GM23338 (cell line): ENCODE measurements around the gene SULT2B1. TPM values are rescaled to one million over a fixed set of nuclear protein-coding genes. Genes with fewer than 3 reads are reported as not detected.

ENCODE experiments used
- ATAC-seq: fragments of 200-7000 bp; cut with Tn5 transposase; 3 replicates; pipeline ENCODE4 v1.9.1; 2020
- DNase-seq: peaks from one replicate; pipeline ENCODE4 v3.0.0-alpha.2; 2015; ENCODE audit warnings: low spot score
- H2AFZ ChIP-seq: fragments of 200-600 bp; sonication (generic); 2 replicates; pipeline ENCODE4 v1.8.0; 2016; ENCODE audit warnings: antibody characterized with exemption, mild to moderate bottlenecking, moderate library complexity
- H3F3A ChIP-seq: fragments of 200-600 bp; sonication (generic); replicated peaks from 2 replicates; pipeline ENCODE4 v1.8.0; 2017; ENCODE audit warnings: antibody characterized with exemption, mixed run types, low read depth
- H3K27ac ChIP-seq: fragments of 200-600 bp; sonication (generic); 2 replicates; pipeline ENCODE4 v1.6.1; 2016; ENCODE audit warnings: low read depth
- H3K27me3 ChIP-seq: fragments of 200-600 bp; sonication (generic); 2 replicates; pipeline ENCODE4 v1.8.0; 2016; ENCODE audit warnings: mild to moderate bottlenecking, mixed run types, moderate library complexity; ENCODE audit not compliant: insufficient read depth
- H3K36me3 ChIP-seq: fragments of 200-600 bp; sonication (generic); 2 replicates; pipeline ENCODE4 v1.8.0; 2016; ENCODE audit warnings: mild to moderate bottlenecking; ENCODE audit not compliant: insufficient read depth
- H3K4me1 ChIP-seq: fragments of 200-600 bp; sonication (generic); 2 replicates; pipeline ENCODE4 v1.8.0; 2016; ENCODE audit warnings: mild to moderate bottlenecking, moderate library complexity; ENCODE audit not compliant: insufficient read depth
- H3K4me2 ChIP-seq: fragments of 200-600 bp; sonication (generic); 2 replicates; pipeline ENCODE4 v1.7.1; 2017; ENCODE audit warnings: mixed run types
- H3K4me3 ChIP-seq: fragments of 200-600 bp; sonication (generic); 2 replicates; pipeline ENCODE4 v1.6.1; 2016; ENCODE audit warnings: mixed run types
- H3K79me2 ChIP-seq: fragments of 200-600 bp; sonication (generic); replicated peaks from 2 replicates; pipeline ENCODE4 v1.8.0; 2017; ENCODE audit warnings: mild to moderate bottlenecking; ENCODE audit not compliant: insufficient read depth
- H3K9me2 ChIP-seq: fragments of 200-600 bp; sonication (generic); 2 replicates; pipeline ENCODE4 v1.8.0; 2017; ENCODE audit not compliant: insufficient read depth
- H4K20me1 ChIP-seq: fragments of 200-600 bp; sonication (generic); replicated peaks from 2 replicates; pipeline ENCODE4 v1.8.0; 2017; ENCODE audit warnings: mild to moderate bottlenecking; ENCODE audit not compliant: insufficient read depth
- H3K27ac Mint-ChIP-seq: 2 replicates; pipeline ENCODE4 v1.8.0; 2020; ENCODE audit warnings: inconsistent platforms, mild to moderate bottlenecking, moderate library complexity, mixed read lengths
- H3K27me3 Mint-ChIP-seq: 3 replicates; pipeline ENCODE4 v1.8.0; 2022; ENCODE audit warnings: low read depth, mild to moderate bottlenecking, moderate library complexity, mixed read lengths, inconsistent platforms; ENCODE audit not compliant: insufficient read depth, poor library complexity
- H3K36me3 Mint-ChIP-seq: 3 replicates; pipeline ENCODE4 v1.8.0; 2021; ENCODE audit warnings: low read depth, mild to moderate bottlenecking, inconsistent platforms, moderate library complexity, mixed read lengths
- H3K4me1 Mint-ChIP-seq: 3 replicates; pipeline ENCODE4 v1.8.0; 2020; ENCODE audit warnings: mild to moderate bottlenecking, inconsistent platforms, mixed read lengths
- H3K4me3 Mint-ChIP-seq: 3 replicates; pipeline ENCODE4 v1.8.0; 2021; ENCODE audit warnings: moderate library complexity, mild to moderate bottlenecking, inconsistent platforms, mixed read lengths
- H3K9me3 Mint-ChIP-seq: 3 replicates; pipeline ENCODE4 v1.8.0; 2020; ENCODE audit warnings: moderate library complexity, mild to moderate bottlenecking, inconsistent platforms, mixed read lengths
- EZH2 ChIP-seq: fragments of 200-600 bp; sonication (generic); IDR thresholded peaks from one replicate; pipeline ENCODE4 v1.8.0; 2017; ENCODE audit warnings: antibody characterized with exemption, mild to moderate bottlenecking, low read depth; ENCODE audit not compliant: unreplicated experiment
- STAT1 ChIP-seq: IDR thresholded peaks from one replicate; pipeline ENCODE4 v1.6.1; 2016; ENCODE audit warnings: antibody characterized with exemption; ENCODE audit not compliant: unreplicated experiment
- ZNF331 ChIP-seq: fragments of 250-450 bp; sonication (Bioruptor Pico); IDR thresholded peaks from 2 replicates; pipeline ENCODE4 v1.5.0; 2020; ENCODE audit warnings: low read depth, mild to moderate bottlenecking, moderate library complexity
- polyA plus RNA-seq: library from polyadenylated mRNA; unstranded; fragments of >200 nt; fragmentation: Nextera tagmentation; extraction: Ambion mirVana; gene quantifications from 2 replicates; pipeline ENCODE4 v1.2.1, GENCODE V29; 2016
- total RNA-seq: library from RNA; depleted of rRNA; stranded (reverse); fragments of >200 nt; shearing (Covaris generic); gene quantifications from 2 replicates; pipeline ENCODE4 v1.2.3, GENCODE V29; 2014
- TF ChIP-seq, protein P1 (sequence below): IDR thresholded peaks from 2 replicates; pipeline ENCODE4 v1.6.1; 2016; ENCODE audit warnings: antibody characterized with exemption
- TF ChIP-seq, protein P2 (sequence below): fragments of 250-450 bp; sonication (Bioruptor Pico); IDR thresholded peaks from 2 replicates; pipeline ENCODE4 v1.5.0; 2020; ENCODE audit warnings: mild to moderate bottlenecking, moderate library complexity

Gene SULT2B1
- total and polyA plus RNA-seq, 2 experiments from 2014 or later, result 1.3 to 2.5 TPM

DNA sequence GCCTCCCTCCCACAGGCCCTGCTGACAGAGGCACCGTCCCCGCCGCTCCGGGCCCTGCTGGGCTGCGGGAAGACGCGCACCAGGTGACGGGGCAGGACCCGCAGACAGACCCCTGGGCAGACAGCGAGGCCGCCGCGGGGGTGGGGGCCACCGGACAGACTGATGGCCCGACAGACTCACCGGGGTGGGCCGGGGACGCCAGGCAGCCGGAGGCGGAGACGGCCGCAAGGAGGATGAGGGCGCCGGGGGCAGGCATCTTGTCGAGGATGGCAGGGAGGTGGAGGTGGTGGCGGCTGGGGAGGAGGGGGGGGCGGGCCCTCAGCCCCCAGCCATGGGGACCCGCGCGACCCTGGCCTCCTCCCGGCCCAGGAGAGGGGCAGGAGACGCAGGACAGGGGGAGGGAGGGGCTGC is 40.6 kb upstream of the SULT2B1 start:
- H3K36me3 Mint-ChIP-seq, result peaks cover 5% of the 10 kb centered on the region; the same call in 2 of the 3 replicates
- H3K4me3 Mint-ChIP-seq, result peak overlapping the region; percentile 83
- H3K4me1 ChIP-seq, result no peaks in the 10 kb centered on the region
- H2AFZ ChIP-seq, result no peak overlapping the region
- H3K27me3 ChIP-seq, result peaks cover 11% of the 10 kb centered on the region
- H3K4me1 Mint-ChIP-seq, result peaks cover 19% of the 10 kb centered on the region
- H3K4me2 ChIP-seq, result peak overlapping the region; percentile 99
- H3K9me2 ChIP-seq, result no peaks in the 10 kb centered on the region
- H3F3A ChIP-seq, result peaks cover 9% of the 10 kb centered on the region; the same call in 1 of the 2 replicates
- H3K79me2 ChIP-seq, result no peaks in the 10 kb centered on the region
- no peaks in the 10 kb centered on the region for H3K36me3 ChIP-seq
- TF ChIP-seq EZH2 (no peak), STAT1 (no peak), ZNF331 (no peak)
- TF ChIP-seq, protein P1, sequence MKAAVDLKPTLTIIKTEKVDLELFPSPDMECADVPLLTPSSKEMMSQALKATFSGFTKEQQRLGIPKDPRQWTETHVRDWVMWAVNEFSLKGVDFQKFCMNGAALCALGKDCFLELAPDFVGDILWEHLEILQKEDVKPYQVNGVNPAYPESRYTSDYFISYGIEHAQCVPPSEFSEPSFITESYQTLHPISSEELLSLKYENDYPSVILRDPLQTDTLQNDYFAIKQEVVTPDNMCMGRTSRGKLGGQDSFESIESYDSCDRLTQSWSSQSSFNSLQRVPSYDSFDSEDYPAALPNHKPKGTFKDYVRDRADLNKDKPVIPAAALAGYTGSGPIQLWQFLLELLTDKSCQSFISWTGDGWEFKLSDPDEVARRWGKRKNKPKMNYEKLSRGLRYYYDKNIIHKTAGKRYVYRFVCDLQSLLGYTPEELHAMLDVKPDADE, result no peak
- TF ChIP-seq, protein P2, sequence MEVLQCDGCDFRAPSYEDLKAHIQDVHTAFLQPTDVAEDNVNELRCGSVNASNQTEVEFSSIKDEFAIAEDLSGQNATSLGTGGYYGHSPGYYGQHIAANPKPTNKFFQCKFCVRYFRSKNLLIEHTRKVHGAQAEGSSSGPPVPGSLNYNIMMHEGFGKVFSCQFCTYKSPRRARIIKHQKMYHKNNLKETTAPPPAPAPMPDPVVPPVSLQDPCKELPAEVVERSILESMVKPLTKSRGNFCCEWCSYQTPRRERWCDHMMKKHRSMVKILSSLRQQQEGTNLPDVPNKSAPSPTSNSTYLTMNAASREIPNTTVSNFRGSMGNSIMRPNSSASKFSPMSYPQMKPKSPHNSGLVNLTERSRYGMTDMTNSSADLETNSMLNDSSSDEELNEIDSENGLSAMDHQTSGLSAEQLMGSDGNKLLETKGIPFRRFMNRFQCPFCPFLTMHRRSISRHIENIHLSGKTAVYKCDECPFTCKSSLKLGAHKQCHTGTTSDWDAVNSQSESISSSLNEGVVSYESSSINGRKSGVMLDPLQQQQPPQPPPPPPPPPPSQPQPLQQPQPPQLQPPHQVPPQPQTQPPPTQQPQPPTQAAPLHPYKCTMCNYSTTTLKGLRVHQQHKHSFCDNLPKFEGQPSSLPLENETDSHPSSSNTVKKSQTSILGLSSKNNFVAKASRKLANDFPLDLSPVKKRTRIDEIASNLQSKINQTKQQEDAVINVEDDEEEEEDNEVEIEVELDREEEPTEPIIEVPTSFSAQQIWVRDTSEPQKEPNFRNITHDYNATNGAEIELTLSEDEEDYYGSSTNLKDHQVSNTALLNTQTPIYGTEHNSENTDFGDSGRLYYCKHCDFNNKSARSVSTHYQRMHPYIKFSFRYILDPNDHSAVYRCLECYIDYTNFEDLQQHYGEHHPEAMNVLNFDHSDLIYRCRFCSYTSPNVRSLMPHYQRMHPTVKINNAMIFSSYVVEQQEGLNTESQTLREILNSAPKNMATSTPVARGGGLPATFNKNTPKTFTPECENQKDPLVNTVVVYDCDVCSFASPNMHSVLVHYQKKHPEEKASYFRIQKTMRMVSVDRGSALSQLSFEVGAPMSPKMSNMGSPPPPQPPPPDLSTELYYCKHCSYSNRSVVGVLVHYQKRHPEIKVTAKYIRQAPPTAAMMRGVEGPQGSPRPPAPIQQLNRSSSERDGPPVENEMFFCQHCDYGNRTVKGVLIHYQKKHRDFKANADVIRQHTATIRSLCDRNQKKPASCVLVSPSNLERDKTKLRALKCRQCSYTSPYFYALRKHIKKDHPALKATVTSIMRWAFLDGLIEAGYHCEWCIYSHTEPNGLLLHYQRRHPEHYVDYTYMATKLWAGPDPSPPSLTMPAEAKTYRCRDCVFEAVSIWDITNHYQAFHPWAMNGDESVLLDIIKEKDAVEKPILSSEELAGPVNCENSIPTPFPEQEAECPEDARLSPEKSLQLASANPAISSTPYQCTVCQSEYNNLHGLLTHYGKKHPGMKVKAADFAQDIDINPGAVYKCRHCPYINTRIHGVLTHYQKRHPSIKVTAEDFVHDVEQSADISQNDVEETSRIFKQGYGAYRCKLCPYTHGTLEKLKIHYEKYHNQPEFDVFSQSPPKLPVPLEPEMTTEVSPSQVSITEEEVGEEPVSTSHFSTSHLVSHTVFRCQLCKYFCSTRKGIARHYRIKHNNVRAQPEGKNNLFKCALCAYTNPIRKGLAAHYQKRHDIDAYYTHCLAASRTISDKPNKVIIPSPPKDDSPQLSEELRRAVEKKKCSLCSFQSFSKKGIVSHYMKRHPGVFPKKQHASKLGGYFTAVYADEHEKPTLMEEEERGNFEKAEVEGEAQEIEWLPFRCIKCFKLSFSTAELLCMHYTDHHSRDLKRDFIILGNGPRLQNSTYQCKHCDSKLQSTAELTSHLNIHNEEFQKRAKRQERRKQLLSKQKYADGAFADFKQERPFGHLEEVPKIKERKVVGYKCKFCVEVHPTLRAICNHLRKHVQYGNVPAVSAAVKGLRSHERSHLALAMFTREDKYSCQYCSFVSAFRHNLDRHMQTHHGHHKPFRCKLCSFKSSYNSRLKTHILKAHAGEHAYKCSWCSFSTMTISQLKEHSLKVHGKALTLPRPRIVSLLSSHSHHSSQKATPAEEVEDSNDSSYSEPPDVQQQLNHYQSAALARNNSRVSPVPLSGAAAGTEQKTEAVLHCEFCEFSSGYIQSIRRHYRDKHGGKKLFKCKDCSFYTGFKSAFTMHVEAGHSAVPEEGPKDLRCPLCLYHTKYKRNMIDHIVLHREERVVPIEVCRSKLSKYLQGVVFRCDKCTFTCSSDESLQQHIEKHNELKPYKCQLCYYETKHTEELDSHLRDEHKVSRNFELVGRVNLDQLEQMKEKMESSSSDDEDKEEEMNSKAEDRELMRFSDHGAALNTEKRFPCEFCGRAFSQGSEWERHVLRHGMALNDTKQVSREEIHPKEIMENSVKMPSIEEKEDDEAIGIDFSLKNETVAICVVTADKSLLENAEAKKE (CRISPR knock-in tag), result no peak
- H3K27ac Mint-ChIP-seq, result no peak overlapping the region
- no peaks in the 10 kb centered on the region for H3K9me3 Mint-ChIP-seq
- peaks cover 21% of the 10 kb centered on the region for H3K27me3 Mint-ChIP-seq
- no peaks in the 10 kb centered on the region for H4K20me1 ChIP-seq
- DNase-seq (no peak), ATAC-seq (peak; percentile 4)
- no peak overlapping the region for H3K27ac ChIP-seq
- peak overlapping the region; percentile 86 for H3K4me3 ChIP-seq
